ENCODE measurements around the gene TCP1. TPM values are rescaled to one million over a fixed set of nuclear protein-coding genes. Genes with fewer than 3 reads are reported as not detected.
A peak's percentile ranks its signal among the peaks of the same experiment; 100 is the strongest.

TCP1 gene
- total and polyA plus RNA-seq, 2 of the 13 experiments (the other 11 are each of a cell fraction or from before 2014, with no cell fraction given) = 116 to 553 TPM

- TF ChIP-seq KIAA2018 (CRISPR knock-in tag; IDR thresholded peaks at IDR 0.05; ENCODE audit: borderline replicate concordance) (0 out of 2 replicates have a peak, but pooled peaks have one; percentile 74), ATF7 (IDR thresholded peaks at IDR 0.05) (no peak), ATF7 (CRISPR knock-in tag; IDR thresholded peaks at IDR 0.05) (no peak), ZNF205 (CRISPR knock-in tag; IDR thresholded peaks at IDR 0.05) (peak; percentile 2; the same call in 1 of the 2 replicates), POLR2A (IDR thresholded peaks at IDR 0.05; ENCODE audit: insufficient read depth in 1 of 2, low read depth in 2 of 2, low read length in 2 of 2) (peak in 1 of 2 experiments; percentile 18; a peak in 1 of 4 replicates), BORCS8-MEF2B (CRISPR knock-in tag; IDR thresholded peaks at IDR 0.05) (0 out of 2 replicates have a peak, but pooled peaks have one; percentile 23), TBX2 (CRISPR knock-in tag; IDR thresholded peaks at IDR 0.05; ENCODE audit: borderline replicate concordance) (peak; percentile 19; the same call in 1 of the 2 replicates)
These were observed 28.8 kb downstream of the TCP1 start (continued) for GRCh38 chr6:159760602-159761057.

Measured in HepG2 (cell line).